DMS53 treated with DMSO at 0.1 percent for 48 hours (cell line): ENCODE data around the gene SLC25A15.
"Not testable (repeated sequence)": the region's sequence is repeated elsewhere in the genome, so short reads cannot be mapped to it uniquely, and the experiment has no call there.

ENCODE experiments used
- DNase-seq: peaks from one replicate; lab custom pipeline; 2025; ENCODE audit not compliant: unreplicated experiment; lab: John Stamatoyannopoulos, UW

SLC25A15 gene

GRCh38 chr13:40812724-40813445 lies 23.5 kb downstream of the SLC25A15 start:
- peak; percentile 2 for DNase-seq

DNA sequence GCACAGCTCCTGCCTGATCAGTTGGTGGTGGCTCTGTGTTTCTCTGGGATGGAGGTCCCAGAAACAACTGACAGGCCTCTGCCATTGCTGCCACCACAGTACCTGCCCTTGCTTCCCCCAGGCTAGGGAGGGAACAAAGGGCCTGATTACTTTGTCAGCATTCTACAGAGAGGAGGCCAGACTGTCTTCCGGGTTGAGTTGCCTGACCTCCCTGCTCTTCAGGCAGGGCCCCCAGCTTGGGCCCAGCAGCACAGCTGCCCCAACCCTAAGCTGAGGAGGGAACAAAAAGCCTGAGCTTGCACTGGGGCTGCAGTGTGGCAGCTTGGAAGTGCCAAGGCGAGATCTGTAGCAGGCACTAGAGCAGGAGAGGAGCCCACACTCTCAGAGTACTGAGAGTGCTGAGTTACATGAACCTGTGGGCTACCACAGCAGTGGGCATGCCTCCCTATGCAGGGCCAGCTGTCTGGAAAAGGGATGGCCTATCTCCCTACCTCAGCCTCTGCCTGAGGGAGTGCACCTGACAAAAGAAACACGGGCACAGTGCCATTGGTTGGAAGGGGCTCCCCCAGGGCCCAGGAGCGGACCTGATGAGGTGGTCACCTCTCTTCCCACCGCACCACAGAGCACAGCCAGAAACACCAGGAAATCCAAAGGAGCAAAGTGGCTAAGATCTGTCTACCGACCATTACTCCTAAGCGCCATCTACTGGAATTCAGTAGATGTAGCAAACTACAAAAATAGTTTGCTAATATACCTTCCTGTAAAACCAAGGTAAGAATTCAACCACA lies 24.4 kb downstream of the SLC25A15 start:
- DNase-seq, result peak; percentile 33

DNA sequence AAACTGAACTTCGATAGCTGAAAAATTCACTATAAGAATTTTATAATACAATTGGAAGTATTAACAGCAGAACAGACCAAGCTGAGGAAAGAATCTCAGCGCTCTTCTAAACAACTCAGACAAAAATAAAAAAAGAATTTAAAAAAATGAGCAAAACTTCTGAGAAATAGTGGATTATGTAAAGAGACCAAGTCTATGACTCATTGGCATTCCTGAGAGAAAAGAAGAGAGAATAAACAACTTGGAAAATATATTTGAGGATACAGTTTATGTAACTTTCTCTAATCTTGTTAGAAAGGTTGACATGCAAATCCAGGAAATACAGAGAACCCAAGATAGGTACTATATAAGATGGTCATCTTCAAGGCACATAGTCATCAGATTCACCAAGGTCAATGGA lies 25.4 kb downstream of the SLC25A15 start:
- DNase-seq, result no peak

DNA sequence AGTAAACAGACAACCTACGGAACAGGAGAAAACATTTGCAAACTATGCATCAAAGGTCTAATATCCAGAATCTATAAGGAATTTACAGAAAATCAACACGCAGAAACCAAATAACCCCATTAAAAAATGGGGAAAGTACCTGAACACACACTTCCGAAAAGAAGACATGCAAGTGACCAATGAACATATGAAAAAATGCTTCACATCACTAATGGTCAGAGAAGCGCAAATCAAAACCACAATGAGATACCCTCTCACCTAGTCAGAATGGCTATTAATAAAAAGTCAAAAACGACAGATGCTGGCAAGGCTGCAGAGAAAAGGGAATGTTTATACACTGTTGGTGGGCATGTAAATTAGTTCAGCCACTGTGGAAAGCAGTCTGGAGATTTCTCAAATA lies 29.5 kb downstream of the SLC25A15 start:
- no peak for DNase-seq

DNA sequence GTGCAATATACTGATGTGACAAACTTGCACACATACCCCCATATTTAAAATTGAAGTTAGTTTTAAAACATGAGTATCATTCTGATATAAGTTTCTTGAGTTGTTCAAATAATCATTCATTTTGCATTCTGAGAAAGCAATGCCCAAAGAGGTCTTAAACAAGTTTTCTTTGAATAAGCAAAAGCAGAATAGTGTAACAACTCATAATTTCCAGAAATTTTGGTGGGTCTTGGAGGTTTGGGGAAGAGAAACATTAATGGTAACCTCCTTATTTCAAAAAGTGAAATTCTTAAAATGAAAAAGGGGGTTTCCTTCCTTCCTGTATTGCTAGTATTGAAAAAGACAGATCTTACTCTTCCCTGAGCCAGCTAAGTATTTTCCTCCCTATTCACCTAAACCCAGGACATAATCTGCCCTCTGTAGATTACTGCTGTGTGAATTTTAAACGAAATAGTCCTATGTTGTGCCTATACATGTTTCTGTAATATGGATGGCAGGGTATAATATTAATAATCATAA lies 30.4 kb downstream of the SLC25A15 start:
- DNase-seq, result no peak

- DNase-seq, result not testable (repeated sequence)
Measured at GRCh38 chr13:40839725-40840124, 50.3 kb downstream of the SLC25A15 start.

DNA sequence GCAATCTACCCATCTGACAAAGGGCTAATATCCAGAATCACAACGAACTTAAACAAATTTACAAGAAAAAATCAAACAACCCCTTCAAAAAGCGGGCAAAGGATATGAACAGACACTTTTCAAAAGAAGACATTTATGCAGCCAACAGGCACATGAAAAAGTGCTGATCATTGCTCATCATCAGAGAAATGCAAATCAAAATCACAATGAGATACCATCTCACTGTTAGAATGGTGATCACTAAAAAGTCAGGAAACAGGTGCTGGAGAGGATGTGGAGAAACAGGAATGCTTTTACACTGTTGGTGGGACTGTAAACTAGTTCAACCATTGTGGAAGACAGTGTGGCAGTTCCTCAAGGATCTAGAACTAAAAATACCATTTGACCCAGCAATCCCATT lies 51.5 kb downstream of the SLC25A15 start:
- not testable (repeated sequence) for DNase-seq
